ENCODE measurements around the gene RBM47. TPM values are rescaled to one million over a fixed set of nuclear protein-coding genes. Genes with fewer than 3 reads are reported as not detected.

Gene RBM47
- polyA plus RNA-seq, 4 donors: 79.7 to 96.0 (median 82.0) TPM

DNA sequence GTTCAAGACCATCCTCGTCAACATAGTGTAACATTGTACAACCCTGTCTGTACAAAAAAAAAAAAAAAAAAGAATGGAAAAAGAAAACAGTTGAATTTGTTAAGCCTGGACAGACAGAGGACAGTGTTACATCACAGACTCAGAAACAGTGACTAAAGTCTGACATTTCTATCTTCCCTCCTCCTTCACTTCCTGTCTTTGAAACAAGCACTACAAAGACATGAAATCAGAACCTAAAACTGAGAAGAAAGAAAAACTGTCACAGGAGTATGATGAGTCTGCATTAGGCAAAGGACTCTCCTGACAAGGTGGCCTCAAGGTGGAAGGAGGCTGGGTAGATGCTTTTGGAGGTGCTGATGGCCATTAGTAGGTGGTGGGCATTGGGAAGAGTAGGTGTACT, 126.7 kb downstream of the RBM47 start:
- DNase-seq (ENCODE audit: low read depth in 4 of 4, low spot score in 2 of 4): no peak

DNA sequence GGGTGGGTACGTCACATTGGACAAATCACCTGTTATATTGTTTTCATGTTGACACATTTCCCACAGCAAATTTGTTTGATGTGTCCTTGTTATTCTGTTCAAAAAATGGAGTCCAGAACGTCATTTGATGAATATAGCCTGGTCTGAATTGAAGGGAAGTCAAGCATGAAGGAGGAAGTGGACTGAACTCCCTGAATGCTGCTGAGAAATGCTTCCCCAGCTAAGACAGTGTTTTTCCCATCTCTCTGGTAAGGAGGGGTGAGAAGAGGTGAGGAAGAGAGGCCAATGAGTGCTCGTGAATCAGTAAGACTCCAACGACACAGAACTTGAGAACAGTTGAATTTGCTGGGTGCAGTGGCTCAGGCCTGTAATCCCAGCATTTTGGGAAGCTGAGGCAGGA, 127.4 kb downstream of the RBM47 start:
- DNase-seq (ENCODE audit: low read depth in 4 of 4, low spot score in 2 of 4): no peak

GRCh38 chr4:40500781-40501180, 128.9 kb downstream of the RBM47 start:
- no peak for DNase-seq (ENCODE audit: low read depth in 4 of 4, low spot score in 2 of 4)

- no peak for DNase-seq (ENCODE audit: low read depth in 4 of 4, low spot score in 2 of 4)
Measured at GRCh38 chr4:40493160-40493559, 136.5 kb downstream of the RBM47 start.

DNA sequence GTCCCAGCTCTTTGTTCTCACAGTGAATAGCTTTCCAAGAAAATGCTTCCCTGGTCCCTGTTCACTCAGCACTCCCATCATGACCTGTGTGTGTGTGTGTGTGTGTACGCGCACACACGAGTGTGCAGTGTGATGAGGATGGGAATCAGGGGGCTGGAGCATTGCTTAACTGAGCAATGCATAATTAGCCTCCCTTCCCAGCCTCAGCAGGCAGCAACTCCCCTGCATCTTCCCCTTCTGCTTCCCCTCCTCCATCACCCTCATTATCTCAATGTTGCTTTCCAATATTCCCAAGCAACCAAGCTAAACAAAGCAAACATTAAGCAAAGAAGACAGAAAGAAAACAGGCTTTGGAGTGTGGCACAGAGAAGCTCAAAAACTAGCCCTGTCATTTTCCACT, 137.0 kb downstream of the RBM47 start:
- no peak for DNase-seq (ENCODE audit: low read depth in 4 of 4, low spot score in 2 of 4)

DNA sequence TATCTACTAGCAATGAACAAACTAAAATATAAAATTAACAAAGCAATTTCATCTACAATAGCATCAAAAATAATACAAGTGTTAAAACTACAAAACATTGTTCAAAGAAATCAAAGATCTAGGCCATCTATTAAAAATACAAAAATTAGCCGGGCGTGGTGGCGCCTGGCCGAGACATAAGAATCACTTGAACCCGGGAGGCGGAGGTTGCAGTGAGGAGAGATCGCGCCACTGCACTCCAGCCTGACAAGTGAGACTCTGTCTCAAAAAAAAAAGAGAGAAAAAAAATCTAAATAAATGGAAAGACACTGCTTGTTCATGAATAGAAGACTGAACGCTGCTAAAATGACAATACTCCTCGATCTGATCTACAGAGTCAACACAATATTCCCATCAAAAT, 139.2 kb downstream of the RBM47 start:
- DNase-seq (ENCODE audit: low read depth in 4 of 4, low spot score in 2 of 4): no peak

- no peak for DNase-seq (ENCODE audit: low read depth in 4 of 4, low spot score in 2 of 4)
Measured at GRCh38 chr4:40489961-40490360, 139.7 kb downstream of the RBM47 start.

DNA sequence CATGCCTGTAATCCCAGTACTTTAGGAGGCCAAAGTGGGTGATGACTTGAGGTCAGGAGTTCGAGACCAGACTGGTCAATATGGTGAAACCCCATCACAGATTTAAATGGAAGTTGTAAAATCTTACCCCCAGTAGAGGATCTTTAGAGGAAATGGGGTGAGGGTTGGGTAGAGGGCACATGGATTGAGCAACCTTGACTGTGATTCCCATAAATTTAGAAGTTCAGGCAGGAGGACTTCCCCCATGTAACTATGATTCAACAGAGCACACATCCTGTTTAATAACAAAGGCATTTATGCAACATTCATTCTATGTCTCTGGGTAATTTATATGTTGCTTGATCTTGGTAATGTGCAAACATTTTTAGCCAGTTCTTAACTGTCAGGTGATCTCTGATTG, 143.1 kb downstream of the RBM47 start:
- DNase-seq (ENCODE audit: low read depth in 4 of 4, low spot score in 2 of 4): no peak

DNA sequence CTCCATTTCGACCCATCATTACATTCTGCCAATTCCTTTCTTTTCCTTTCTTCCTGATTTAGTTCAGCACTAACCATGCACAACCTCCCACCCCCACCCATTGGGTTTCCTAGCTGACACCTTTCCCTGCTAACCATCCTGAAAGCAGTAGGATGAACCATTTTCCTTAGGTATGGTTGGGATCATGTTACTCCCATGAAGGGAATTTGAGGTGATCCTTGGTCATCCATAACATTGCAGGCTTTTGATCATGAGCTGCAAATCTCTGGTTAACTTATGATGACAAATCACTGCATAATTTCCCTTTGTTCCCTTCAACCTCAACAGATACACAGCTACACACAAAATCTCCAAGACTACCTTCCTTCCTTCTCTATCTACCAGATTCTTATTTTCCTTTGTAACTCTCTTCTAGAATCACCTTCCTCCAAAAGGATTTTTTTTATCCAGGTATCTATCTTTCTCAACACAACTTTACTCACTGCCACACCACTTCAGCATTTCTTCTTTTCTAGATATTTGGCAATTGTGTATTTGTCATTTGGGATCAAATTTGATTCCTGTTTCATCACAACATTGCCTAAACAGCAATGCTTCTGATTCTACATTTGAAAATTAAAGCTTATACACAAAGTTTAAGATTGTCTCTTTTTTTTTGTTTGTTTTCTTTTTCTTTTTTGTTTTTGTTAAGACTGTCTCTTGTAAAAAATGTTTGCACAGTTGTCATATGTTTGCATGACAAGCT, 145.1 kb downstream of the RBM47 start:
- no peak for DNase-seq (ENCODE audit: low read depth in 4 of 4, low spot score in 2 of 4)

- DNase-seq (ENCODE audit: low read depth in 4 of 4, low spot score in 2 of 4): no peak
Measured at GRCh38 chr4:40482985-40483647, 146.5 kb downstream of the RBM47 start.

DNA sequence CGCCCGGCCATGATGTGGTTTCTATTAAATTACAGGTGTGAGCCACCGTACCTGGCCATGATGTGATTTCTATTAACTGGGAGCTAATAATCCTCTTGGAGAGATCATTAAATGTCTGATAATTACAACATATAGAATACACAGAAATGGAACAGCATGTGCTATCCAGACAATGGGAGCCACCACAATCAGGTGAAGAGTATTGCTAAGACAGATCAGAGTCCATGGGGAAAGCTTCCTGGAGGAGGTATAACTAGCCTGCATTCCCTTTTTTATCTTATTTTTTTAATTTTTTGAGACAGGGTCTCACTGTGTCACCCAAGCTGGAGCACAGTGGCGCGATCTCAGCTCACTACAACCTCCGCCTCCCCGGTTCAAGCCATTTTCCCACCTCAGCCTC, 147.7 kb downstream of the RBM47 start:
- DNase-seq (ENCODE audit: low read depth in 4 of 4, low spot score in 2 of 4): no peak

DNA sequence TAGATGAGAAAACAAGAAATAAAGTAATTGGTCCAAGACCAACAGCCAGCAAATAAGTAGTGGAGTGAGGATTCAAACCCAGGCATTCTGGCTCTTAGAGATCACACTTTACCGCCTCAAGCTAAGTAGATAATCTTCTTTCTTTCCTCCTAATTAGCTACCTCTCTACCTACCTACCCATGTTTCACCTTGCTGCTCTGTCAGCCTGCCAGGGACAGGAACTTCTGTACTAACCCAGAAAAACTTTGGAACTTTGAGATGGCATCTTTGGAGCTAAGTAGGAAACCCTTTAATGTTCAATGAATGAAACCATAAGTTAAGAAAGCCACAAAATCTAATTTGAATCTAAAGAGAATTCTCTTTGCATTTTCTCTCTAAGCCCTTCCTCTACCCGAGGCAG, 149.4 kb downstream of the RBM47 start:
- no peak for DNase-seq (ENCODE audit: low read depth in 4 of 4, low spot score in 2 of 4)

DNA sequence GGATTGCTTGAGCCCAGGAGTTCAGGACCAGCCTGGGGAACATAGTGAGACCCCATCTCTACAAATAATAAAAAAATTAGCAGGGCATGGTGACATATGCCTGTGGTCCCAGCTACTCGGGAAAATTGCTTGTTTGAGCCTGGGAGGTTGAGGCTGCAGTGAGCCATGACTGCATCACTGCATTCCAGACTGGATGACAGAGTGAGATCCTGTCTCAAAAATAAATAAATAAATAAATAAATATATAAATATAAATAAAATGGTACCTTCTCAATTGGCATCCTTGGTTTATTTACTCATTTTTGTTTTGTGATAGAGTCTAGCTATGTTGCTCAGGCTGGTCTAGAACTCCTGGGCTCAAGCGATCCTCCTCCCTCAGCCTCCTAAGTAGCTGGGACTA, 150.3 kb downstream of the RBM47 start:
- DNase-seq (ENCODE audit: low read depth in 4 of 4, low spot score in 2 of 4): no peak

- no peak for DNase-seq (ENCODE audit: low read depth in 4 of 4, low spot score in 2 of 4)
Measured at GRCh38 chr4:40475609-40476008, 154.1 kb downstream of the RBM47 start.

DNA sequence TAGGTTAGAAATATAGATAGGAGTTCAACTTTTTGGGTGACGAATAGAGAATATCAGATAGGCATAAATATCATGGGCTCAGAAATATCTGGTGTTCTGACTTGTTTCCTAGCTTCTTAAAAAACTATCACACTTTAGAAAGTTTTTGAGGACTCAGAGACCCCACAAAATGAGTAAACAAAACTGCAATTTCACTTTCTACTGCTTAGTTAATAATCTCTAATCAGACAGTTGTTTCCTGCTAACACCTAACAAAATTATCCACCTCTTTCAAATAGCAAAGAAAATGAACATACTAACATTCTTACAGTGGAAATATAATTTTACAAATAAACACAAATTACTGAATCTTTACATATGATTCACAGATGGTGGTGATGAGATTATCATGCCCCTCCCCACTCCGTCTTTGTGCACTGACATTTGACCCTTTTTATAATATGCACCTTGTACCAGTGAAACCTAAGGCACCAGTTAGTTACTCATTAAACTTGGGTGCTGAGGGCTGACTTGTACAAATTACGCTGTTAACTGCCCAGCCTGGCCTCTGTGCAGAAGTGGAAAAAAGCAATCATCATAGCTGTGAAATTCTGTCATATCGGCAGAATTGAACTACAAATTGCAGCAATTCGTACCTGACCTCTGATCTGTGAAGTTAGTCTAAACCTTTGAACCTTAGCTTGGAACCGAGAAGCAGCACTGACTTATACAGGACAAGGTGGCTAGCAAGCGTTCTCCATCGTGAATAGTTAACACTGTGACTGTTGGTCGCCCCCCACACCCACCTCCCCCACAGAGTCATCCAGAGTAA, 155.9 kb downstream of the RBM47 start:
- DNase-seq (ENCODE audit: low read depth in 4 of 4, low spot score in 2 of 4): peak in 2 of 4 donors; percentile 20 to 47

GRCh38 chr4:40471923-40472322, 157.7 kb downstream of the RBM47 start:
- DNase-seq (ENCODE audit: low read depth in 4 of 4, low spot score in 2 of 4): no peak

DNA sequence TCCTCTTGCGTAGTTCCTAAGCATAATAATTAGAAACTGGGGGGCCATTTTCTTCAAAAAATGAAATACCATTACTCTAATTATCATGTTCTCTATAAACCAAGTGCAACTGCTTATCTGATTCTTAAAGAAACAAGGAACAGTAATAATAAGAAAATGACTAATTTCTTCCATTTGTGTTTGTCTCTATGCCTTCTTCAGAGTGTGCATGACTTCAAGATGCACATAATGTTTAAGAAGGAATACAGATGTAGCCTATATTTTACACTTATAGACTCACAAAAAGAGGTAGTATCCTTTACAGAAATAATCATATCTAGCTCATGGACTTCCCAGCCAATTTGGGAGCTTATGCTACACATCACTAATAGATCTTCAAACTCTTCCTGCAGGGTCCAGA, 162.9 kb downstream of the RBM47 start:
- DNase-seq (ENCODE audit: low read depth in 4 of 4, low spot score in 2 of 4): no peak

DNA sequence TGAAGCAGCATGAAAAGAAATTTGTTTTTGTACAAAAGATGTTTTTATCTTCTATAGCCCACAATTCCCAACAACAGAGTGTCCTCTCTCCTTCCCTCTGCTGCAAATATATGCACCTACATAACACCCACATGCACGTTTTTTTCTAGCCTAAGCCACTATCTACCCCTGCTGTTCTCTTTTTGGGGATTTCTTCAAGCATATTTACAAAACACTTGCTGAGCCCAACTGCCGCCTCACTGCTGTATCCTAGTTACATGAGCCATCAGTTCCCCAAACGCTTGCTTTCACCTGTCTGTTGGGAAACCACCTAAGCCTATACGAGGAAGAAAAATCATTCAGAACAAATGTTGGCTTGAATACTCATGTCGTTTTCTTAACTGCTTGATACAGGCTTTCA, 167.3 kb downstream of the RBM47 start:
- DNase-seq (ENCODE audit: low read depth in 4 of 4, low spot score in 2 of 4): no peak

- no peak for DNase-seq (ENCODE audit: low read depth in 4 of 4, low spot score in 2 of 4)
Measured at GRCh38 chr4:40461879-40462278, 167.8 kb downstream of the RBM47 start.

- no peak for DNase-seq (ENCODE audit: low read depth in 4 of 4, low spot score in 2 of 4)
Measured at GRCh38 chr4:40461062-40461461, 168.6 kb downstream of the RBM47 start.

DNA sequence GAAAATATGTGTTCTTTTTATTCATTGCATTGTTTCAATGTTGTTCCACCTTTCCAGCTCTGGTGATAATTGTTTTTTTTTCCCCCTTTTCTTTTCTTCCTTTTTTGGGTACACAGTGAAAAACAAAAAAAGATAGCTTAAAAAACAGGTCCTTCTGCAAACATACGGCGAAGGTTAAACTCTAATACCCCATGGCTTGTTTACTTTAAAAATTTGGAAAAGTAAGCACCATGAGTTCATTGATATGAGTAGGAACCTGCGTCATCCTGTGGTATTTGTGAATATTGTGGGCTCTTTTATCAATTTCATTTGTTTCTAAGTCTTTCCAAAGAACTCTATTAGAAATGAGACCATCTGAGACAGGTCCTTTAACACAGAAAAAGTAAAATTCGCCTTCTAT, 171.0 kb downstream of the RBM47 start:
- DNase-seq (ENCODE audit: low read depth in 4 of 4, low spot score in 2 of 4): no peak

DNA sequence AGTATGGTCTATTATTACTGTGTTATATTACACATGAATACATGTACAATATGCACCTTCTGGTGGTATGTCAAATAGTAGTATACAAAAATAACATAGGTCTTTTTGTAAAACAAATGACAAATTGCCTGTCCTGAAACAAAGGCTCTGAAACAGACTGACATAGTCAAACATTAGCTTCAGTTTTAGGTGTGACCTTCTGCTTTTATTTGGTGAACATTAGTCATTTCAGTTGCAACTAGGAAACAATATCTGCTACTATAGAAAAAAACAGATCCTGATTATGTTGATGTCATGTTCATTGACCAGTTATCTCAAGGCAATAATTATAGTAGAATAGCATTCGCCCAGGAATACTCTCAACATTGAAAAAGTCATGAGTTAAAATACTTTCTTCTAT, 171.6 kb downstream of the RBM47 start:
- DNase-seq (ENCODE audit: low read depth in 4 of 4, low spot score in 2 of 4): no peak
